Adipocyte (in vitro differentiated cells): ENCODE data around the gene PHF2.

Source experiments
- DNase-seq: peaks from one replicate; pipeline ENCODE4 v3.0.0-alpha.2; 2015; ENCODE audit warnings: low read depth
- H3K27me3 ChIP-seq: replicated peaks from 2 replicates; pipeline ENCODE4 v1.7.0; 2013; ENCODE audit warnings: mild to moderate bottlenecking, low read length, moderate library complexity; ENCODE audit not compliant: control insufficient read depth, insufficient read depth
- H3K36me3 ChIP-seq: 2 replicates; pipeline ENCODE4 v1.7.0; 2013; ENCODE audit warnings: low read length, mild to moderate bottlenecking, moderate library complexity; ENCODE audit not compliant: control insufficient read depth, insufficient read depth, severe bottlenecking
- H3K4me1 ChIP-seq: 2 replicates; pipeline ENCODE4 v1.7.0; 2013; ENCODE audit warnings: mild to moderate bottlenecking, low read length, moderate library complexity; ENCODE audit not compliant: control insufficient read depth, insufficient read depth
- H3K4me3 ChIP-seq: 2 replicates; pipeline ENCODE4 v1.7.0; 2013; ENCODE audit warnings: mild to moderate bottlenecking, low read length, moderate library complexity
- H3K9ac ChIP-seq: 2 replicates; pipeline ENCODE4 v1.7.0; 2013; ENCODE audit warnings: mild to moderate bottlenecking, low read length, moderate library complexity
- H3K9me3 ChIP-seq: 2 replicates; pipeline ENCODE4 v1.7.0; 2013; ENCODE audit warnings: mild to moderate bottlenecking, low read length, moderate library complexity; ENCODE audit not compliant: control insufficient read depth

Gene PHF2

DNA sequence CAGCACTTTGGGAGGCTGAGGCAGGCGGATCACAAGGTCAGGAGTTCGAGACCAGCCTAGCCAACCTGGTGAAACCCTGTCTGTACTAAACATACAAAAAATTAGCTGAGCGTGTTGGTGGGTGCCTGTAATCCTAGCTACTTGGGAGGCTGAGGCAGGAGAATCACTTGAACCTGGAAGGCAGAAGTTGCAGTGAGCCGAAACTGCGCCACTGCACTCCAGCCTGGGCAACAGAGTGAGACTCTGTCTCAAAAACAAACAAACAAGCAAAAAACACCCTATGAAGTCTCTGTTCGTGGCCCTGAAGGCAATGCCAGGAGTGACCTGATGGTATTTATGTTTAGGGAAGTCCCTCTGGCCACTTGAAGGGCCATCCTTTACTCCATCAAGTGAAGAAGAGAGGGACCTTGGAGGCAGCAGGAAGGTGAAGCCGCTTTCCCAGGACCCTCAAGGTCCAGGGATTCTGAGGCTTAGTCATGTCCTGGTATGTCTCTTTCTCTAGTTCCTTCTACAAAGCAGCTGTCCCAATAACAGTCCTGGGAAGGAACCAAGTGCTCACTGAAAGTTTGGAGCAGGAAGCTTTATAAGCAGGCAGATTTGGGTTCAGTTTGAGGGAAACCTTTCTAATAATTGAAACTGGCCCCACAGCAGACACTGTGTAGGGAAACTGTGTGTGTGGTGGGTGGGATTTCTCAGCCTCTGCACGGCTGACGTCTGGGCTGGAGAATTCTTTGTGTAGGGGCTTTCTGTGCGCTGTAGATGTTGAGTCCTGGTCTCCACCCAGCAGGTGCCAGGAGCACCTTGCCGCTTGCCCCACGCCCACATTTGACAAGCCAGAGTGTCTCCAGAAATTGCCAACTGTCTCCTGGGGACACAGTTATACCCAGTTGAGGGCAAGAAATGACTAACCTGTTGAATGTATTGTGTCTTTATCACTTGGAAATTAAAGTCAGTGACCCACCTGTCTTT, 12.5 kb downstream of the PHF2 start:
- no peaks in the 10 kb centered on the region for H3K27me3 ChIP-seq
- no peak overlapping the region for H3K9ac ChIP-seq
- no peaks in the 10 kb centered on the region for H3K36me3 ChIP-seq
- DNase-seq: peak; percentile 35
- peaks cover 13% of the 10 kb centered on the region for H3K4me1 ChIP-seq
- H3K9me3 ChIP-seq: peaks cover 10% of the 10 kb centered on the region
- H3K4me3 ChIP-seq: no peak overlapping the region

DNA sequence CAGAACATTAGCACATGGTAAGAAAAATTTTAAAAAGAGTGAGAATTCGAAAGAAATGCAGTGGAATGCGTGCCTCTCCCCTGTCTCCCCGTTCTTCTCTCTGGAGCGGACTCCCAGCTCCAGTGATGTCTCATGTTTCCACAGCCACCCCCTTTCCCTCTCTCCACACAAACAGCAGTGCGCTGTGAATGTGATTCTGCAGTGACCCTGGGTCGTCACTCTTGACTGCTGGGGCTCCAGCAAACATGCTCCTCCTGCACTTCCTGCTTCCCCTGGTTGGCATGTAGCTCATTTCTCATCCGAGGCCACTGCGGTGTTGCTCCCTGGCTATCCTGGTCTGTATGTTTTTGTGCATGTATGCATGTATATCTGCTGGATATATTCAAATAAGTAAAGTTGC, 13.3 kb downstream of the PHF2 start:
- peak; percentile 60 for DNase-seq
- H3K9me3 ChIP-seq: peaks cover 3% of the 10 kb centered on the region
- H3K9ac ChIP-seq: no peak overlapping the region
- H3K36me3 ChIP-seq: no peaks in the 10 kb centered on the region
- H3K27me3 ChIP-seq: no peaks in the 10 kb centered on the region
- no peak overlapping the region for H3K4me3 ChIP-seq
- peaks cover 20% of the 10 kb centered on the region for H3K4me1 ChIP-seq

DNA sequence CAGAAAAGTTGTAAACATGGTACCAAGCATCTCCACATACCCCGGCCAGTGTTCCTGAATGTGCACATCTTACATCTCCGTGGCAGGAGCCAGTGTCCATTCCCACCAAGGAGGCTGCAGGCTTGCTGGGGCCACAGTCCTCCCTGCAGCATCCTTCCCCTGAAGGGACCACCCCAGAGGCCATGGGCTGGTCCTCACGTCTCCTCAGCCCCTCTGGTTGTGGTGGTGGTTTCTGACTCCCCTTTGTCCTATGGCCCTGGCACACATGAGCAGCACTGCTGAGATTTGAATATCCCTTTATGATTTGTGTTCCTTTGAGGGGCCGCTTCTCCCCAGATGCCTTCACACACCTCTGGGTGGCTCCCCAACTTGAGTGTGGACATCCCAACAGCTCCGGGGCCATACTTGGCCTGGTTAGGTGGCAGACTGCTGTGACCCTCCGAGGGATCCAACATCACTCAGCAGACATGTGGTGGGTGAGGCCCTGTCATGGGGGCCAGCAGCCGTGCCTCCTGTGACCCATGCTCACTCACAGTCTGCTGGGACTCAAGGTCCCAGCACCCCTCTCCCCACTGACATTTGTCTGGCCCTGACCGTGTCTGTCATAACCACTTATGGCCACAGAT, 14.3 kb downstream of the PHF2 start:
- H3K4me1 ChIP-seq: peaks cover 20% of the 10 kb centered on the region
- H3K9ac ChIP-seq: no peak overlapping the region
- no peaks in the 10 kb centered on the region for H3K36me3 ChIP-seq
- no peaks in the 10 kb centered on the region for H3K27me3 ChIP-seq
- H3K4me3 ChIP-seq: no peak overlapping the region
- no peak for DNase-seq
- no peaks in the 10 kb centered on the region for H3K9me3 ChIP-seq

DNA sequence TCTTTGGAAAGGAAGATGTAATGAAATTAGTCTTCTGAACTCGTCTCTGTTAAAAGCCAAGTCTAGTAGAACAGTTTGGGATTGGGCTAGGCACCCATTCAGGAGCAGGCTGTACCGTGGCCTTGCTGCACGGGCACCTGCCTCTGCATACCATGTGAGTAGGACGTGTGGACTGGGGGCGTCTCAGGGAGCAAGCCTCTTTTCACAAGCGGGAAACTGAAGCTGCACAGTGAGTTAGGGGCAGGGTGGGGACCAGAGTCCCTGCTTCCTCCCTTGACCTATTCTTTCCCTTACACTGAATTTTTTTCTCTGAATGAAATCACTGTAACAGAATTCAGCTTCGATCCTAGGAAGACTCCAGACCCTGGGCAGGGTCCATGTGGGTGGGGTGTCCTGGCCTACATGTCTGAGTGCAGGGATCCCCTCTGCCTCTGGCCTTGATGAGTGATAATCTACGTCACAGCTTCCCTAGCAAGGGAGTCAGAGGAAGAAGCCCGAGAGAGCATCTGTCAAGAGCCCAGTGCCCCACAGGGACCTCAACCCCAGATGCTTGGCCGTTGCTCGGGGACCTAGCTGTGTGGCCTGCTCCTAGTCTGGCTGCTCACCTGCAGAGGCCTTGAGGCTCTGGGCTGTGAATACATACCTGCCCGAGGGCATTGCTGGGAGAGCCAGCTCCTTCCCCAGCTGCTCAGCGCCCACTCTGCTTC, 15.1 kb downstream of the PHF2 start:
- Histone ChIP-seq H3K9me3 (no peaks in the 10 kb centered on the region), H3K27me3 (no peaks in the 10 kb centered on the region), H3K4me1 (peaks cover 20% of the 10 kb centered on the region), H3K36me3 (no peaks in the 10 kb centered on the region), H3K4me3 (no peak overlapping the region), H3K9ac (no peak overlapping the region)
- DNase-seq: no peak

DNA sequence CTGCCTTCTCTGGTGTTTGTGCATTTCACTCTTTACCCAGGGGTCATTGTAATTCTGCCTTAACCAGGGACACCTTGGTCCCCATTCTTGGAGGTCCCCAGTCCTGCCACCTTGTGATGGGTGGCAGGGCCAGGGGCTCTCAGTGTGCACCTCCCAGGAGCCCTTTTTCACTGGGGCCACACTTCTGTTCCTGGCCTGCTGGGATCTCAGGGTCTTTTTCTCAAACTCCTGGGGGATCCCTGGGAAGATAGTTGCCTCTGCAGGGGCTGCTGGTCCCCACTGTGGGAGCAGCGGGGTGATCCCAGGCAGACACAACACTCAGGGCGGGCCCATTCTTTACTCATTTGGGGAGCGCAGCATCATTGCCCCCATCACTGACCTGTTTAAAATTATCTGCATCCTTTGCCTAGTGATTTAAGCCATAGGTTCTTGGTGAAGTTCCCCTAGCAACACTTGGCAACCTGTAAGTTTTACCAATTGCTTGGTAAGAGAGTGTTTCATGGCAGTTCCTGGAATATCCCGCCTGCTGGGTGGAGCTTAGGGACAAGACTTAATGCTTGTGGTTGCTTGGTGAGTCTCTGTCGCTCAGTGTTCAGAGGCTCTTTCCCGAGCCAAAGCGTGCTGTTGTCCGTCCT, 15.7 kb downstream of the PHF2 start:
- Histone ChIP-seq H3K36me3 (no peaks in the 10 kb centered on the region), H3K9ac (no peak overlapping the region), H3K4me3 (no peak overlapping the region), H3K4me1 (peaks cover 20% of the 10 kb centered on the region), H3K27me3 (no peaks in the 10 kb centered on the region), H3K9me3 (no peaks in the 10 kb centered on the region)
- no peak for DNase-seq

DNA sequence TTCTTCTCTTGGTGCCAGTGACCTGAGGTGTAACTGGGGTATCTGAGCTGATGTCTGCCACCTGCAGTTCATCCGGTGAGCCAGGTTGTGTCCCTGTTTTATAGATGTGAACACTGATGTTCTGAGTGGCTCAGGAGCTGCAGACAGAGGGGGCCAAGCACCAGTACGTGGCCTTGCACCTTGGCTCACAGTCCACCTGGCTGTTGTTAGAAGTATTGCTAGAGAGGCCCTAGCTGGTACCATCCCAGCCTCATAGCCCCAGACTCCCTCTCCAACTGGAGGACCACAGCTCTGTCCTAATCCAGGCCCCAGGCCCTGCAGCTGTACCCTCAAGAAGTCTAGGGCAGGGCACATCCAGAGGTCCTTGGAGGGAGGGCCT, 16.2 kb downstream of the PHF2 start:
- Histone ChIP-seq H3K9me3 (no peaks in the 10 kb centered on the region), H3K36me3 (no peaks in the 10 kb centered on the region), H3K4me3 (no peak overlapping the region), H3K4me1 (peaks cover 20% of the 10 kb centered on the region), H3K9ac (no peak overlapping the region), H3K27me3 (no peaks in the 10 kb centered on the region)
- no peak for DNase-seq

DNA sequence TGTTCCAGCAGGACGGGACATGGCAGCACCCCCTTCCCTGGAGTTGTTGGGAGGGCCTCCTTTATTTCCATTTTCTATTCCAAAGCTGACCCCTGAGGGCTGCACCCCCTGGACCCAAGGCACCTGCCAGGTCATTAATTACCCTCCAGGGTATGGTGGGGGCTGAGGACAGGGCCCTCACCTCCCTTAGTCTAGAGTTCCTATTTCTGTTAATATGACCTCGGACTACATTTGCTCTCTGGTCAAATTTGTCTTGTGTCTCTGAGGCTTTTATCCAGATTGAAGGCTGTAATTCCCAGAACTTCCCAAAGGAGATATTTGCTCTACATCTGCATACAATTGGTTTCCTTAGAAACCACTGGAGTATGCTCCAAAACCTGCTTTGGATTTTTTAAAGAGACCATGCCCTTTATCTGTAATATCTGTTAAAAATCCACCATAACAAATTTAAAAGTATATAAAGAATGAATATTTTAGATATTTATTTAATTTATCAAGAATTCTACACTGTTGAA, 16.8 kb downstream of the PHF2 start:
- no peak for DNase-seq
- Histone ChIP-seq H3K36me3 (no peaks in the 10 kb centered on the region), H3K4me1 (peaks cover 20% of the 10 kb centered on the region), H3K9me3 (no peaks in the 10 kb centered on the region), H3K4me3 (no peak overlapping the region), H3K9ac (no peak overlapping the region), H3K27me3 (no peaks in the 10 kb centered on the region)

DNA sequence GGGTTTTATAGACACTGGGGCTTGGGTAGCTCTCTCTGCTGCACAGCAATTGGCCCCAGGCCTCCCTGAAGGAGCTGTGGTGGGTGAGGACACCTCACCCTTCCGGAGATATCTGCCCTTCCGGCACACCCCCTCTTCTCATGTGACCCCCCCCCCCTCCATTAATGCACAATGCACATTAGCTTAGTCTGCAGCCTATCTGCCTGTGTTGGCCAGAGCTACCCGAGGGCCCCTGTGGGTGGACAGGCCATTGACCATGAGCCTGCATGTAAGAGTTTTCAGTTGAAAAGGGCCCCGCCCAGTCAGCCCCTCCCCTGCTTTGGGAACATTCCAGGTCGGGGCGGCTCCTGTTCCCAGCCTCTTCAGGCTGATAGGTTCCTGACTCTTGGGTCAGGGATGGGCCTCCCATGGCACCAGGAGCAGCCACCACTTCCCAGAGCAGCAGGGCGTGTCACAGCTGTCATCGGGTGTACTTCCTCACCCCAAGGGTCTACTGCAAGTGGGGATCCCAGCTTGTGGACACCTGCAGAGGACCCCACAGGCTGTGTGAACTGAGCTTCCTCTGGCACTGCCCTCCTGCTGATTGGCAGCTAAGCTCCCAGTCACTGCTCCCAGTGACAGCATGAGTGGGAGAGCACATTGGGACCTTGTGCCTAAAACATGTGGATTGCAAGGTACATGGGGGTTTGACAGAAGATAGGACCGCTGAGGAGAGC, 17.8 kb downstream of the PHF2 start:
- DNase-seq: no peak
- Histone ChIP-seq H3K9ac (no peak overlapping the region), H3K9me3 (no peaks in the 10 kb centered on the region), H3K4me1 (peaks cover 16% of the 10 kb centered on the region), H3K27me3 (no peaks in the 10 kb centered on the region), H3K4me3 (no peak overlapping the region), H3K36me3 (no peaks in the 10 kb centered on the region)

DNA sequence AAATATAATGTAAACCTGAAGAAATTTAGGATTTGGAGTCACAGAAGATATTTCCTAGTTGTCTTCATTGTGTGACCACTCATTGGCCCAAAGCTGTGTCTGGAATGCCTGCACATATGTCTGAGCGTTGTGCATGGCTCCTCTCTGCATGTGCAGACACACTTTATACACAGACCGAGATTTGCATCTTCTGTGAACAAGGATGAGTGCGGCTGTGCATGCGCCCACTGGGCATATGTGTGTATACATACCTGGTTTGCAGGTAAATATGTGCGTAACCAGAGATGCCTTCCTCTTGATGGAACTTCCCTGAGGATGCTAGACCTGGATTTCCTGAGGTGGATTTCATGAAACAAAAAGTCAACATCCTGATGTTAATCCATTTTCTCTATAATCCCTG, 19.1 kb downstream of the PHF2 start:
- no peaks in the 10 kb centered on the region for H3K27me3 ChIP-seq
- H3K4me1 ChIP-seq: peaks cover 7% of the 10 kb centered on the region
- no peak overlapping the region for H3K9ac ChIP-seq
- DNase-seq: no peak
- no peaks in the 10 kb centered on the region for H3K36me3 ChIP-seq
- H3K9me3 ChIP-seq: no peaks in the 10 kb centered on the region
- H3K4me3 ChIP-seq: no peak overlapping the region

DNA sequence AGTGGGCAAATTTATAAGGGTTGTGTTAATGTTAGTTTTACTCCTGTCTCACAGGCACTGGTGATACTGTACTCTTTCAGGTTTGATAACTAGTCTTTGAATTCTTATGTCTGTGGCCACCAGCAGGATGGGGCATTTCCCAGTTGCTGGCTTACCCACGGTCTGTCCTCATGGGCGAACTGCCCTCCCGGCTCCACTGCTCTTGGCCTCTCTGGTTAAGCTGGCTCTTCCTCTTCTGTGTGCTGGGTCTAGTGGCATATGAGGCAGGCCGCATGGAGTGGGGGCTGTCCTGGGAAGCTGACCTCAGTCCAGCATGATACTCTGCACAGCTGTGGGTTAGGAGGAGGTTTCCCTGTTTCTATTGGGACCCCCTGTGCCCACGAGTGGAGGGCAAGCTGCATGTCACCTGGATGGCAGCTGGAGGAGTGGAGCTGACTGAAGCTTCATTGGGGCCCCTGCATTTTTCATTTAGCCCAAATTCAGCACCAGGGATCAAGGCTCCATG, 19.5 kb downstream of the PHF2 start:
- DNase-seq: no peak
- H3K27me3 ChIP-seq: no peaks in the 10 kb centered on the region

More for the DNA sequence above, 19.5 kb downstream of the PHF2 start:
- no peaks in the 10 kb centered on the region for H3K36me3 ChIP-seq
- no peak overlapping the region for H3K4me3 ChIP-seq
- no peak overlapping the region for H3K9ac ChIP-seq
- no peaks in the 10 kb centered on the region for H3K9me3 ChIP-seq
- peaks cover 7% of the 10 kb centered on the region for H3K4me1 ChIP-seq
